SW480 (cell line): ENCODE measurements around the gene GNGT2.
A peak's percentile ranks its signal among the peaks of the same experiment; 100 is the strongest.

Source experiments
- DNase-seq: peaks from one replicate; pipeline ENCODE4 v3.0.0-alpha.2; 2016; ENCODE audit warnings: low spot score

GNGT2 gene

DNA sequence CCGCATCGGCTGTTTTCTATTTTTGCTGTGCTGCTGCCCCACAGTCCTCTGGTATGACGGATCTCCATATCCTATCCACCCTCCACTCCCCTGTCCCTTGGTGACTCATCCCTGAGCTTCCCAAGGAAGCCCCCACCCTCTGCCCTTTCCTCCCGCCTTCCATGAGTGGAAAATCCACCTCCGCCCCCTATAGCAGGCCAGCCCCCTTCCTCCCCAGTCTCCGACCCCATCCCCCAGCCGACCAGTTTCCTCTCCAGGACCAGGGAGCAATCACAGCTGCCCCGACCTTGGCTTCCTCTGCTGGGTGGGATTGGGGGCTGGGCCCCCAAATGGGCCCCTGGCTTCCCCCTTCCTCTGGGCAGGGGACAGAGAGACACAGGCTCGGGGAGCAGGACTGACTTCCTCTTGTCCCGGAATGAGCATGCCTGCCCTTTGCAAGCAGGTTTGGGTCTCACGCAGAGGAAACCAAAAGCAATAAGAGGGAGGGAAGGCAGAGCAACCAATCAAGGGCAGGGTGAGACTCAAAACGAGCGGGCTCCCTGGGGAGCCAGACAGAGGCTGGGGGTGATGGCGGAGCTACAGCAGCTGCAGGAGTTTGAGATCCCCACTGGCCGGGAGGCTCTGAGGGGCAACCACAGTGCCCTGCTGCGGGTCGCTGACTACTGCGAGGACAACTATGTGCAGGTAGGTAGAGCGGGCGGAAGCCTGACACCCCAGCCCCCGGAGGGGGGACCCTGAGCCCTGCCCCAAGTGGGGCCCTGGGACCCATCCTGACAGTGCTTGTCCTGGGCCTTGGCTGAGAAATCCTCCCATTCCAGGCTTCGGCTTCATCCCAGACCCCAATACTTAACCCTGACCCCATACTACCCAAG is at the start of gene GNGT2, which contains the start of gene ABI3:
Gene GNGT2, minus strand, starts transcription at position 417 of the 872 bp plus-strand sequence. CDS start 3,152 bp downstream, outside the sequence.
Gene ABI3, plus strand, starts transcription at position 550 of the 872 bp plus-strand sequence. Its CDS starts 18 bp downstream, at position 568.
- no peak for DNase-seq

GRCh38 chr17:49259663-49260010 is 49.3 kb upstream of the GNGT2 start:
- no peak for DNase-seq

DNA sequence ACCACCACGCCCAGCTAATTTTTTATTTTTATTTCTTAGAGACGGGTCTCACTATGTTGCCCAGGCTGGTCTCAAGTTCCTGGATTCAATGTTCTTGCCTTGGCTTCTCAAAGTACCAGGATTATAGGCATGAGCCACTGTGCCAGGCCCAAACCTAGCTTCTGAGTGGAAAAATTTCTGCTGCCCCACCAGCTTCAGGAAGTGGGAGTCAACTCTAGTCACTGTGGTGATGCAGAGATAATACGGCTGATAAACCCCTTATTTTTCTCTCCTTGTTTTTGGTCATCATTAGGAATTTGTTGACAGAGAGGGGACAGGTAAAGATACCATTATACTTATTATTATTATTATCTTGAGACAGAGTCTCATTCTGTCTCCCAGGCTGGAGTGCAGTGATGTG is 48.0 kb upstream of the GNGT2 start:
- DNase-seq: no peak

DNA sequence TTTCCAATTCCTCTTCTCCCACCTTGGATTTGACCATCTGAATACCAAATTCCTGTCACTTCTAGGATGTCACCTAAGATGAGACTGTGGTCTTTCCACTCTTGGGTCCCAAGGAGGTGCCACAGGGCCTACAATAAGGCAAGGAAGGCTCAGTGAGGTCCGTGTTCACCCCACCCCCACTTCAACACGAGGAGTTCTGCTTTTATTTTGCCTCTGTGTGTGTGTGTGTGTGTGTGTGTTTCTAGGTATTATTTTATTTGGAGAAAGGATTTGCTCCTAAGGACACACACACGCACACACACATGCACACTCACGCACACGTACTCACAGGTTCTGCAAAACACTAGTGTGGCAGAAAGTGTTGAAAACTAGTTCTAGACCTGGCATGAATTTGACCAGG is 44.8 kb upstream of the GNGT2 start:
- no peak for DNase-seq

DNA sequence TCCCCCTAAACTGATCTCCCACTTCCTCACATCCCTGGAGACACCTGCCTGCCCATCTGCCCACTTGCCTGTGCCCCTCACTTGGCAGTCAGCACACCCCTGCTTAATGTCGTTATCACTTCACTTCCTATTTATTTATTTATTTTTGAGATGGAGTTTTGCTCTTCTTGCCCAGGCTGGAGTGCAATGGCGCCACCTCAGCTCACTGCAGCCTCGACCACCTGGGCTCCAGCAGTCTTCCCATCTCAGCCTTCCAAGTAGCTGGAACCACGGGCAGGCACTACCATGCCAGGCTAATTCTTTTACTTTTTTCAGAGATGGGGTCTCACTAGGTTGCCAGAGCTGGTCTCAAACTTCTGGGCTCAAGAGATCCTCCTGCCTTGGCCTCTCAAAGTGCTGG is 43.7 kb upstream of the GNGT2 start:
- DNase-seq: no peak

GRCh38 chr17:49252148-49252695 is 41.8 kb upstream of the GNGT2 start:
- peak; percentile 47 for DNase-seq

DNA sequence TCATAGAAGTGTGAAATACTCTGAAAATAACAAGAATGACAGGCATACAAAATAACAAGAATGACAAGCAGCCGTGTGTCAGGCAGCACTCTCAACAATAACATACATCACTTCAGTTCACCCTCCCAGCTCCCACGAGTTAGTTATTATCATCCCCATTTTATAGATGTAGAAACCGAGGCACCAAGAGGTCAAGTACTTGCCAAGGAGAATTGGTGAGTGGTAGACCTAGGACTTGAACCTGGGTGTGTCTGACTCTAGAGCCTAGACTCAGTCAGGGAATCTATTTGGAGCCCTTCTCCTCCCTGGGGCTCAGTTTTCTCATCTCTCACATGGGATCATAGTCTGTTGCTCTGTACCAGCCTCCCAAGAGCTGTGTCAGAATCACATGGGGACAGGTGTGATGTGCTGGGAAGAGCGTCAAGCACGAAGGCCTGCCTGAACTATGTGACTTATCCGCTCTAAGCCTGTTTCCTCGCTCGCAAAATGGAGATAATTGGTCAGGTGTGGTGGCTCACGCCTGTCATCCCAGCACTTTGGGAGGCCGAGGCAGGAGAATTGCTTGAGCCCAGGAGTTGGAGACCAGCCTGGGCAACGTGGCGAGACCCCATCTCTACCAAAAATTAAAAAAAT is 39.6 kb upstream of the GNGT2 start:
- DNase-seq: no peak

- DNase-seq: peak; percentile 73
Observed at GRCh38 chr17:49249292-49249794, 39.0 kb upstream of the GNGT2 start.

- DNase-seq: no peak
Observed at GRCh38 chr17:49247944-49248343, 37.6 kb upstream of the GNGT2 start.

DNA sequence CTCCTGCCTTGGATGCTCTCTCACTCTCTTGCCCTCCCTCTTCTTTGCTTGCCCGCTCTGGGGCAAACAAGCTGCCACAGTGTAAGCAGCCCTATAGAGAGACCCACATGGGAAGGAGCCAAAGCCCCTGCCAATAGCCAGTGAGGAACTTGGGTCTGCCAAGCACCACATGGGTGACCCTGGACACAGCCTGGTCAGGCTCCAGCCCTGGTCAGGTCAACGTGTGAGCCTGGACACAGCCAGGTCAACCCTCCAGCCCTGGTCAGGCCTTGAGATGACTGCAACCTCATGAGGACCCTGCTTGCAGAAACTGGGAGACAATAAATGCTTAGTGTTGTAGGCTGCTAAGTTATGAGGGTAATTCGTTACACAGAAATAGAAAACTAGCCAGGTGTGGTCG is 34.5 kb upstream of the GNGT2 start:
- no peak for DNase-seq

GRCh38 chr17:49242813-49243212 is 32.4 kb upstream of the GNGT2 start:
- DNase-seq: no peak

DNA sequence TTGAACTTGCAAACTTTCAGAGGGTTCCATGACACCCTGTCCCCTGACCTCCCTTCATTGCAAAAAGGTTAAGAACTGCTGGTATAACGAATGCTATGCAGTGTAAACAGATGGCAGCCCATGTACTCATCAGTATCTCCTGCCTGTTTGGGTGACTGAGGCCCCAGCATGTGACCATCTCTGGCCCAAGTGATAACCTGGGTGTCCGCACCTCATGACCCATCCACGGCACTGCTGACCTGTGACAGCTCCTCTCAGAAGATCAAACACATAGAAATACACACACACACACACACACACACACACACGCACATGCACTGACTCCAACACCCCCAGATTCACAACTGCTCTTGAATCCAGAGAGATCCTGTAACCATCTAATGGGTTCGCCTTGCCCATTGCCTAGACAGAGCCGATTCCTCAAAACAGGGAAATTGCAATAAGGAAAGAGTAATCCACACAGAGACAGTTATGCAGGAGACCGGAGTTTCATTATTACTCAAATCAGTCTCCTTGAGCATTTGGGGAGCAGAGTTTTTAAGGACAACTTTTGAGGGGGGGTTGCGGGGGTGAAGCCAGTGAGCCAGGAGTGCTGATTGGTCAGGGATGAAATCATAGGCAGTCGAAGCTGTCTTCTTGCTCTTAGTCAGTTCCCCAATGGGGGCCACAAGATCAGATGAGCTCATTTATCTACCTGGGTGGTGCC is 31.5 kb upstream of the GNGT2 start:
- no peak for DNase-seq

- DNase-seq: no peak
Observed at GRCh38 chr17:49241040-49241439, 30.7 kb upstream of the GNGT2 start.

DNA sequence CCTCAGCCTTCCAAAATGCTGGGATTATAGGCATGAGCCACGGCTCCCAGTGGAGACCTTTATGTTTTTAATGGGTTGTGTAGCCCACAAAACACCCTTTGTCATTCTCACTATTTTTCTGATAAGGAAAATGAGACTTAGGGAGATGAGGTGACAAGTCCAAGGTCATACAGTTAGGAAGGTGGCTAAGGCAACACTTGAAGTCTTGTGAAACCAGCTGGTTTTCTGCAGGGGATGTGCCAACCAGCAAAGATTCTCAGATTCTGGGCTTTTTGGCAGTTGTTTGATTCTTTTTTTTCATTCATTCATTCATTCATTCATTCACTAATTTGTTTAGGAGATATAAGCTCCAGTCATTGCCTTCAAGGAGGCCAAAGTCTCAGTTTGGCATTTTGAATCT is 30.2 kb upstream of the GNGT2 start:
- no peak for DNase-seq

DNA sequence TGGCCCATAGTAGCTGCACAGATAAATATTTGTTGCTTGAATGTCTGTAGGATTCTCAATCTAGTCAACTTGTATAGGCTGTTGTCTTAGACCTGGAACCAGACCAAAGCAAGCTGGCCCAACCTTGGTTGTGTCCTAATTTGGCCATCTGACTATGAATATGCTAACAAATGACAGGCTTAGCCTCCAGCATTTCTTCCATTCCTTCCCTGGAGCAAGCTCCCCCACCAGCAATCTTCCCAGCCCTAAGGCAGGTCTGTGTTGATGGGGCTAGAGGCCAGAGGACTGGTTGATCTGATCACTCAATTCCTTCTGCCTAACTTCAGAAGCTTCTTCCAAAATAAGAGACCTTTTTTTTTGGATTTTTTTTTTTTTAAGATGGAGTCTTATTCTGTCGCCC is 29.6 kb upstream of the GNGT2 start:
- no peak for DNase-seq

GRCh38 chr17:49235896-49236295 is 25.5 kb upstream of the GNGT2 start:
- DNase-seq: no peak

- DNase-seq: no peak
Observed at GRCh38 chr17:49234509-49235080, 24.2 kb upstream of the GNGT2 start.

GRCh38 chr17:49231563-49231894 is 21.2 kb upstream of the GNGT2 start:
- no peak for DNase-seq

GRCh38 chr17:49230636-49231562 is 20.5 kb upstream of the GNGT2 start, which contains the start of gene PHOSPHO1:
TSS of gene PHOSPHO1 (minus strand) at chr17:49230787. CDS start at chr17:49226691, 4,096 bp downstream.
- DNase-seq: peak; percentile 84

DNA sequence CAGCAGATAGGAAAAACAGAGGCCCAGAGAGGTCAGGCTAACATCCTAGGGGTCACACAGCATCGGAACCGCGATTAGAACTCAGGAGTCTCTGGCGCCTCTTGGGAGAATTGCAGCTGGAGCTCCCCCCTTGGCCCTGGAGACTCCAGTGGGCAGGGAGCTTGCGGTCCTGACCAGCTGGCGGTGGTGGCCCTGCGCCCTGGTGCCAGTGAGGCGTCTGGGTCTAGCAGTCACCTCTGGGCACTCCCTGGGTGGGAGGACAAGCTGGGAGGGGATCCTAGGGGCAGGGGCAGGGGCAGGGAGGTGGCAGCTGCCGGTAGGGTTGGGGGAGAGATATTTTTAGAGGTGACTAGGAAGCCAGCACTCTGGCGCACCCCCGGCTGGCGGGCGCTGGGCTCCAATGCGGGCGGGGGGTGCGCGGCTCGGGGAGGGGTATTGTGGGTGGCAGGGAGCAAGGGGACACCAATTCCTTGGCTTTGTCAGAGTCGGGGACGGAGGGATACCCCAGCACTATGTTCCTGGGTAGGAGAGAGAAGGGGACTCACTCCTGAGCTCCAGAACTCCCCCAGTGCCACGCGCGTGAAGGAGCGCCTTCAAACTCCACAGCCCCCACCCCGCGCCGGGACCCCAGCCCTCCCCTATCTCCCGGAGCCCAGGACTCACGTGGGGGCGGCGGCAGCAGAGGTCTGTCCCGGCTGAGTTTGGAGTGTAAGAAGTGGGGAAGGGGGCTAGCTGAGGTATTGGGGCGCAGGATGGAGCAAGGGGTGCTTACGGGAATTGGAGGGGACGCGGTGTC is 19.6 kb upstream of the GNGT2 start:
- no peak for DNase-seq
